SH-SY5Y (cell line): ENCODE measurements around the gene GINS3.
A peak's percentile ranks its signal among the peaks of the same experiment; 100 is the strongest.

Source experiments
- GATA2 ChIP-seq: IDR thresholded peaks from 2 replicates; pipeline ENCODE4 v1.6.1; 2011; ENCODE audit warnings: mild to moderate bottlenecking, low read depth, low read length
- GATA3 ChIP-seq: IDR thresholded peaks from 2 replicates; pipeline ENCODE4 v1.6.1; 2011; ENCODE audit warnings: low read depth, mild to moderate bottlenecking, low read length, moderate library complexity

GINS3 gene

GRCh38 chr16:58435779-58436178, 43.5 kb downstream of the GINS3 start:
- no peak for TF ChIP-seq GATA3
- no peak for TF ChIP-seq GATA2

DNA sequence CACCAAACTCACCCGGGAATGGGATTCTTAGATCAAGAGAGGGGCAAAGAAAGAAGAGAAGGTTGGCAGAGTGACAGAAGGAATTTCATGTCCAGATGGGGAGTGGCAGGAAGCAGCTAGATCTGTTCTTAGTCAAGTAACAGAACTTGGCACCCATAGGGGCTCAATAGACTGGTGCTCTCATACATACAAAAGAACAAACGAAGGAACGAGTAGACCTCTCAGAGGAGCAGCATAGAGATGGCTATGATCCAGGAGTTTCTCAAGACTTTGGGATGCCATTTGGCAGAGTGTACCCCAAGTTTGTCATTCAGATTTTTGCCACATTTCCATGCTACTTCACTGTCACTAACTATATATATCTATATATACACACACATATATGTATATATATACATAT, 47.9 kb downstream of the GINS3 start:
- no peak for TF ChIP-seq GATA3
- TF ChIP-seq GATA2: no peak

DNA sequence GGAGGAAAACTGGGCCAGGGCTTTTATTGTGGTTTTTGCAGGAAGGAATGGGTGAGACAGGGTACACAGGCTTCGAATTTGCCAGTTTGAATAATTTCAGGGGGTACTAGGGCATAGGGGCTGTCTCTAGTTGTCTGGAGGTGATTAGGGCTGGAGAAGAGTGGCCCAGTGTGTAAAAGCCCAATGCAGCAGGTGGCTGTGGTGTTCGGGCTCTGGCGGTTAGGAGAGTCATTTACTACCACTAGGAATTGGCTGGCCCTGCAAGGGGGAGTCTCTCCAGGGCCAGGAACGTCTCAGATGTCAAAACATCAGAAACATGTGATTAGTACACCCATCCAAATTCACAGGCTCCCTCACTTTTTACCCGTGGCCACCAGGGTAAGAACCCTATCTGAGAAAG, 50.3 kb downstream of the GINS3 start:
- TF ChIP-seq GATA3 (no peak), GATA2 (no peak)

- TF ChIP-seq GATA2 (no peak), GATA3 (no peak)
These were observed 51.5 kb downstream of the GINS3 start for GRCh38 chr16:58443783-58444182.

- TF ChIP-seq GATA2 (no peak), GATA3 (no peak)
These were observed 52.0 kb downstream of the GINS3 start for GRCh38 chr16:58444265-58444664.

- peak; percentile 87 for TF ChIP-seq GATA3
- peak; percentile 84 for TF ChIP-seq GATA2
These were observed 56.6 kb downstream of the GINS3 start for GRCh38 chr16:58448890-58449289.

DNA sequence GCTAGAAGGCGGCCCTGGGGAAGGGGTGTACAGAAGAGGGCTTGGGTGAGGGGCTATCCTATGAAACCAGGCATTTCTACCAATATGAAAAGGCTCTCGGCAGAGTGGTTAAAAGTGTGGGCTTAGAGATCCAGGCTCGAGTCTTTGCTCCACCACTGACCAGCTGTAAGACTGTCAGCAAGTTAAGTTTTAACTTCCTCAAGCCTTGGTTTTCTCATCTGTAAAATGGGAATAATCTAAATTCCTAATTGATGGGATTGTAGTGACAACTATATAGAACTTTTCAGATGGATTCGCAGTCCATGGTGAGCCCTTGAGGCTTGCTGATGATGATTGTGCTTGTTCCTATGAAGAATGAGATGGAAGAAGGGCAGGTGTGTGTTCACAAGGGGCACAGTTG, 57.0 kb downstream of the GINS3 start:
- TF ChIP-seq GATA3 (no peak), GATA2 (no peak)

DNA sequence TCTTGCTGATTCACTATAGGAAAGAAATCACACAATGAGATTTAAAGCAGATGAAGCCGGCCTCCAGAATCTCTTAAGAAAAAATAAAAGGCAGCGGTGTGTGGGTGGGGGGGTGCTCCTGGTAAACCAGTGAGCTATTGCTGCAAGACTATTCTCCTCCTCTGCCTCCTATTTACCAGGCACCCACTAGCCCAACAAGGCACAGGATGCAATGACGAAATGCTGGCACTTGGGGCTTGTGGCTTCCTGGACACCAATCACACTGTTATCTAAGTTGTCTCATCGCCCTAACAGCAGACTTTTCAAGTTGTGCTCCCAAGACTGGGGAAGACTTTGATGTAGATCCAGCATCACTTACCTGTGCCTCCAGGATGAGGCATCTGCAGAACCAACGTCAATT, 57.5 kb downstream of the GINS3 start:
- TF ChIP-seq GATA3: no peak
- no peak for TF ChIP-seq GATA2

GRCh38 chr16:58450590-58450989, 58.3 kb downstream of the GINS3 start:
- TF ChIP-seq GATA2: no peak
- TF ChIP-seq GATA3: no peak

DNA sequence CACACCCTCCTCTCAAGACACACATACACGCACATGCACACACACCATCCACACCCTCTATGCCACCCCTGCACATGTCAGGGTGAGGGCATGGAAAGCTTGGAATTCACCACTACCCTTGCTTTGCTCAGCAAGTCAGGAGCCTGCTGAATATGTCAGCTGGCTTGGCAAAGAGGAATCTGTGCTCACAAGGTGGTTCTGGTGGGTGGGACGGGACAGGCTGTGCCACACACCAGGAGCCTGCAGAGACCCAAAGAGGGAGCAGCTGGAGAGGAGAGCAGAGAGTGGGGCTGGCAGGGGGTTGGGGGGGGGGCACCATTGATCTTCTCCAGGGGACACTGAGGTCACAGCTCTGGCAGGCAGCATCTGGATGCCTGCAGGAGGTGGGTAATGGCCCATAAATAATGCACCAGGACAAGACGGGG, 59.0 kb downstream of the GINS3 start:
- TF ChIP-seq GATA2 (no peak), GATA3 (no peak)

GRCh38 chr16:58451945-58452401, 59.7 kb downstream of the GINS3 start:
- no peak for TF ChIP-seq GATA3

- TF ChIP-seq GATA3: no peak
- no peak for TF ChIP-seq GATA2
These were observed 60.4 kb downstream of the GINS3 start for GRCh38 chr16:58452640-58453039.

GRCh38 chr16:58454178-58454577, 61.9 kb downstream of the GINS3 start:
- TF ChIP-seq GATA3 (no peak), GATA2 (no peak)

DNA sequence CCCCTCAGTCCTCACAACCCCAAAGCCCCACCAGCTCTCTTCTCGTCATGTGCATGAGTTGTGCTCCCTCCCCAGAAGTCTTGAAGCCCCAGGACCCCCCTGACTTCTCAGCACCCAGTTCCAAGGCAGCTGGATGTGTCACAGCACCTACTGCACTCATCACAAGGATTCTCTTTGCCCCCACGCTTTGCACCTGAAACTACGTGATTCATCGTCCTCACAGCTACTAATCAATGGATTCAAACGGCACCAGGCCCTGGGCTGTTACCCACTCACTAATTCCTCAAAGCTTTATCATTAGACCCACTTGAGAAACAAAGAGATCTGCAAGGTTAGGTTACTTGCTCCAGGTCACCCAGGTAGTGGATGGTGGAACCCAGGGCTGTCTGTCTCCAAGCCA, 62.6 kb downstream of the GINS3 start:
- TF ChIP-seq GATA3 (no peak), GATA2 (no peak)
